Measurements from ENCODE around the gene GRAP.

Gene GRAP

DNA sequence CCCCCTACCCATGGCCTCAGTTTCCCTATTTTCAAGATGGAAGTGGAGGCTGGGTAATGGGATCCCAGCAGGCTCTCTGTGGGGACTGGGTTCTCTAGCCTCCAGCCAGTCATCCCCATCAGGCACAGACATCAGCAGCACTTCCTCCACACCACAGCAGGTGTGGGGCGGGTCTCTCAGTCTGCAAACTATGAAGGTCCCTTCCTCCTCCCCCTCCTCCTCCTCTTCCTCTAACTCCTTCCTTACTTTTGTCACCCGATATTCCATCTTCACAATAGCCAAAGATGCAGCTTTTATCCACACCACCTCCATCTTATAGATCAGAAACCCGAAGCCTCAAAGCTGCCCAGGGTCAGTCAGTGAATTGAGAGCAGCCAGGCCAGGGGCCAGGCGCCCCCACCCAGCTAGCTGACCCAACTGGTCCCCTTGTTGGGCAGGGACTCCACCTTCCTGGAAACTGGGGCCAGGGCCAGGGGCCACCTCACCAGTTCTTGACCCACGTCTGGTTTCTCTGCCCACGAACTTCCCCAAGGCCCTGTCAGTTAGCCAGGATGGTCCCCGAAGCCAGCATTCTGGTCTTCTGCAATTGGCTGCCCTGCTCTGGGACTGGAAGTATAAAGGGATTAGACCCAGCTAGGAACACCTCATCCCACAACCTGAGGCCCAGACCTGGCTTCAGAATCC, 44.7 kb downstream of the GRAP start:
- no peak for FAIRE-seq

DNA sequence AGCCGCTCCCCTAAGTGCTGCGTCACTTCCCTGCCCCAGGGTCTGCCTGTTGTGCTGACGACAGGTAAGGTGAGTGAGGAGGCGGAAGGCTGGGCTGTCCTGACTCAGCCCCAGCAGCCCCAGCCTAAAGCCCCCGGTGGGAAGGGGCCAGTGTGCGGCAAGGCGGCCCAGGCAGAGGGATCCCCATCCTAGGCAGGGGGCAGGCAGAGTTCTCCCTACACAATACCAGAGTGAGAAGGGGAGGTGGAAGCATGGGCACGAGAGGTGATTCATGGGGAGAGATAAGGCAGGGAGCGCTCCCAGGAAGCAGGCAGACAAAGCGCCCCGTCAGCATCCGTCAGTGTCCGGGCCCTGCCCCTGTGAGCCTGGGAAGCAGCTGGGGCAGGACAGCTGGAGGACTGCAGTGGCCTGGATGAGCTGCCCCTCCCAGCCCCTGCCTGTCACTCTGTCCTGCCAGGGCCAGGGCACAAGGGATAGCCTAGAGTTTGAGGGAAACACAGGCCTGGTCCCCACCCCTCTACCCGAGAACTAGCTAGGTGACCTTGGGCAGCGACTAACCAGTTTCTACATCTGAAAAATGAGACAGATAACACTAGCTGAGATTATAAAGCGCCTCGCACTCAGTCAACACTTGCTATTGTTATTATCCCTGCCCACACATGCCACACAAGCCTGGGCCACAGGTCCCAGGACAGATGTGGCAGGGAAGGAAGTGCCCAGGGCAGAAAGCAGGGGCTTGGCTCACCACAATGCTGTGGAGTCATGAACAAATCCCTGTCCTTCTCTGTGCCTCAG, 46.0 kb downstream of the GRAP start:
- no peak for FAIRE-seq

DNA sequence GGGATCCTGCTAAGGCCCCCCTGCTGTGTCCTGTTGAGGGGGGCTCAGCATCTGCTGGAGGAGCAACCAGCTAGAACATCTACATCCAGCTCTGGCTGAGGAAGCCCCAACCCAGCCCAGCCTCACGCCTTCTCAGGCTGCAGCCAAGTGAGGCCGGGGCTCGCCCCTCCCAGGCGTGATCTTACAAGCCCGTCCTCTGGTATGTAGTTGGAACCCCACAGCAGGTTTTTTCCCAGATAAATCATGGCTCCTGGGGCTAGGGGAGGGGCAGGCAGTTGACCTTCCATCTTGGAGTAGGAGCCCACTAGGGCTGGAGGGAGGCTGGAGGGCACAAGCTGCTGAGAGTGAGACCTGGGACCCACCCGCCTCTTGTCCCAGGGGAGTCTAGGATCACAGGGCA, 46.8 kb downstream of the GRAP start:
- FAIRE-seq = no peak

DNA sequence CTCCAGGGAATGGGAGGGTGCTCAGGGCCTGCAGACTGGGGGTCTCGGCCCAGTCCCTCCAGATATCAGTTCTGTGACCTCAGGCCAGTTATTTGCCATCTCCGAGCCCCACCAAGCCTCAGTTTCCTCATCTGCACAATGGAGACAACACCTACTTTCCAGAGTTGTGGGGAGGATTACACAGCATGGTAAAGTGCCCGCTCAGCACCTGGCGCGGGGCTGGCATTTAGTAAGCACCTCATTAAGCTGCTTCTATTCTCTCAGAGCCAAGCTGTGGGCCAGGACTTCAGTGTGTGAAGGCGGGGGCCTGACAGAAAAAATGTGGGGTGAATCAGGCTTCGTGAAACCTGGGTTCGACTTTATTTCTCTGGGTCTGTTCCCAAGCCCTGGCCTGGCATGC, 47.4 kb downstream of the GRAP start:
- no peak for FAIRE-seq

DNA sequence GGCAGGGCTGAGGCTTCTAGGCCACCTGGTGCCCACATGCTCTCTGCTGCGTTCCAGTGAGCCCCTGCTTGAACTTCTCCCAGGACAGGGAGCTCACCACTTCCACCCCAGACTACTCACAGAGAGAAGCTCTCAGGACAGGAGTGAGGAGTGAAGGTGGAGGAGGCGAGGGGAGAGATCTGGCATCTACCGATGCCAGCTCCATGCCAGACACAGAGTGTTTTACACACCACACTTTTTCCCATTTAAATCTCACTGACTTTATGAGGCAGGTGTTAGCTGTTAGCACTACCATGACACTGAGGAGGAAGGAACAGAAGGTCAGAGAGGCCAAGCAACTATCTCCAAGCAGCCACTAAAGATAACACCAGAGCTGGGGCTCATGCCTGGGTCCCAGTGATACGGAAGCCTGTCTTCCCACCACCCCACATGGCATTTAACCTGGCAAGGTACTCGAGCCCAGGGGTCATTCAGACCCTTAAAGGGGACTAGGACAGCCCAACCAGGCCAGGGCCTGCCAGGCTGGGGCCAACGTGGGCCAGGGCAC, 49.0 kb downstream of the GRAP start:
- no peak for FAIRE-seq

GRCh38 chr17:18996458-18996857, 50.3 kb downstream of the GRAP start:
- FAIRE-seq = no peak

GRCh38 chr17:18995220-18995619, 51.5 kb downstream of the GRAP start:
- FAIRE-seq = no peak

DNA sequence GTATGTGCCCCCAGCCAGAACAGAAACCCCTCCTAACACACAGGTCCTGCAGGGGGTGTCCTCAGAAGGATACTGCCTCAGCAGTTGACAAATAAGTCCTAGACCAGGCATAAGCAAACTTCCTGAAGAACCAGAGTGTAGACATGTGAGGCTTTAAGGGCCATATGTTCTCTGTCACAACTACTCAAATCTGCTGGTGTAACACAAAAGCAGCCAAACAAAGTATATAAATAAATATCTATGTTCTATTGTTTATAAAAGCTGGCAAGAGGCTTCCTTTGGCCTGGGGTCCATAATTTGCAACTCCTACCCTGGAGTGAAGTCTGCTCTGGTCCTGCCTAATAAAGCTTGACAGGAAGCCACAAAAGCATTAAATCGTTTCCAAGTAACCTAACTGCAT, 52.1 kb downstream of the GRAP start:
- FAIRE-seq = no peak

DNA sequence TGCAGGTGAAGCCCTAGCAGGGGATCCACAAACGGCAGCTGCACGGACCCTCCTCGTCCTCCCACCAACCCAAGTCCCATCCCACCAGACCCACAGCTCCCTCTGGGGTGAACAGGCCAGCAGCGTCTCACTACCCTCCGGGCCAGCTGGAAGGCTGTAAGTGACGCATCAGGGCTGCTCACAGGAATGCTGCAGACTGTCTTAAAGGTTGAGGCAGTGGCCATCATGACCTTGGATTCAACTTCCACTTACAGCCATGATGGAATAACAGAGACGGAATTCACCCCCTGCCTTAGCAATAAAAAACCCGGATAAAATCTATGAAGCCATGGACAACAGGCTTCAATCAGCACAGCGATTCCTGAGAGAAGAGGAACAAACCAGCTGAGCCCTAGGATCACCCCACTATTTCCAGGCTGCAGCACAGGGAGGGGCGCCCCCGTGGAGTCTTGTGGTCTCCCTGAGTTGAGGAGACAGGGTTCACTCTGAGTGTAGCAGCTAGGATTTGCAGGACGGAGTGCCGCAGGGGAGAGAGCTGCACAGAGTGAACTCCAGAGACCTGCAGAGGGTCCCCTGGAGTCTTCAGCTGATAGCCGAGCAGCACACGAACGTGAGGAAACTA, 52.7 kb downstream of the GRAP start:
- FAIRE-seq = no peak

DNA sequence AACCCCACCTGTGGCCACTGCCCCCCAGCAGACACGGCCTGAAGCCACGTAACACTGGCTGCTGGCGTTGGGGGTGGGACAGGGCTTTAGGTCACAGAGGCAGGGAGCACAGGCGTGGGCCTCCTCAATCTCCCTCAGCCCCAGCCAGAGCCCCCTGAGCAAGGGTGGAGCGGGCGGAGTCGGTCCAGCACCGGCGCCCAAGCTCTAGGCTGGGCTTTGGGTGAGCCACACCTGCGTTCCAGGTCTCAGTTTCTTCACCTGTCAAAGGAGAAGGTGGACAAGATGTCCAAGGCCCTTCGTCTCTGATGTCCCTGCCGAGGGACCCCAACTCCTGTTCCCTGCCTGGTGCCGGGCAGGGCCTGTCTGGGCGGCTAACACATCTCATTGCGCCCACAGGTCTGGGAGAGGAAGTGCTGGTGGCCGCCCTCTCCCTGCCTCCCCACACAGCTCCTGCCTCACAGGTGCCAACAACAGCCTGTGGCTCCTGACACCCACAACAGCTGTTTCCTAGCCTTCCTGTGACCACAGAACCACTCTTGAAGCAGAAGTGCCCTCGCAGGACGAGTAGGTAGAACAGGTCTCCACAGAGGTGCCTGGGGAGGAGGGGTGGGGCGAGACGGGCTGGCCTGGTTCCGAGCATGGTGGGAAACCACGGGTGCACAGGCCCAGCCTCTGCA, 54.2 kb downstream of the GRAP start:
- no peak for FAIRE-seq

GRCh38 chr17:18991531-18992315, 55.0 kb downstream of the GRAP start:
- no peak for FAIRE-seq

GRCh38 chr17:18990331-18990730, 56.4 kb downstream of the GRAP start:
- no peak for FAIRE-seq

- FAIRE-seq = no peak
Measured at GRCh38 chr17:18988546-18989173, 58.1 kb downstream of the GRAP start.

GRCh38 chr17:18987862-18988545, 58.8 kb downstream of the GRAP start:
- FAIRE-seq = no peak

- no peak for FAIRE-seq
Measured at GRCh38 chr17:18987230-18987610, 59.5 kb downstream of the GRAP start.

- FAIRE-seq = no peak
Measured at GRCh38 chr17:18986541-18987229, 60.1 kb downstream of the GRAP start.

DNA sequence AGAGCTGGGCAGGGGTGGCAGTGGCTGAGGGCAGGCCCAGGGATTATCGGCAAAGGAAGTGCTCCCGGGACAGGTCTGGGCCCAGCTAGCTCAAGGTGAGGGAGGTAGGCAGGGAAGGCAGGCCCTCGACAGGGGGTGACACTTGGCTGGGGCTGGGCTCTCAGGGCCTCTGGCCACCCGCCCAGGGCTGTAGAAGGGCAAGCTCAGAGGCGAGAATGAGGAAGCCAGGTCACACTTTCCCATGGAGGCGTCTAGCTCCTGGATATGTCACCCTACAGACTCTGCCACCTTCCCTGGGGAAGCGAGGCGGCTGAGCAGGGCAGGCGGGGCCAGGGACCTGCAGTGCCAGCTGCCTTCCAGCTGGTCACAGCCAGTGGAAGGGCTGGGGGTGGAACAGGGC, 61.3 kb downstream of the GRAP start:
- no peak for FAIRE-seq

DNA sequence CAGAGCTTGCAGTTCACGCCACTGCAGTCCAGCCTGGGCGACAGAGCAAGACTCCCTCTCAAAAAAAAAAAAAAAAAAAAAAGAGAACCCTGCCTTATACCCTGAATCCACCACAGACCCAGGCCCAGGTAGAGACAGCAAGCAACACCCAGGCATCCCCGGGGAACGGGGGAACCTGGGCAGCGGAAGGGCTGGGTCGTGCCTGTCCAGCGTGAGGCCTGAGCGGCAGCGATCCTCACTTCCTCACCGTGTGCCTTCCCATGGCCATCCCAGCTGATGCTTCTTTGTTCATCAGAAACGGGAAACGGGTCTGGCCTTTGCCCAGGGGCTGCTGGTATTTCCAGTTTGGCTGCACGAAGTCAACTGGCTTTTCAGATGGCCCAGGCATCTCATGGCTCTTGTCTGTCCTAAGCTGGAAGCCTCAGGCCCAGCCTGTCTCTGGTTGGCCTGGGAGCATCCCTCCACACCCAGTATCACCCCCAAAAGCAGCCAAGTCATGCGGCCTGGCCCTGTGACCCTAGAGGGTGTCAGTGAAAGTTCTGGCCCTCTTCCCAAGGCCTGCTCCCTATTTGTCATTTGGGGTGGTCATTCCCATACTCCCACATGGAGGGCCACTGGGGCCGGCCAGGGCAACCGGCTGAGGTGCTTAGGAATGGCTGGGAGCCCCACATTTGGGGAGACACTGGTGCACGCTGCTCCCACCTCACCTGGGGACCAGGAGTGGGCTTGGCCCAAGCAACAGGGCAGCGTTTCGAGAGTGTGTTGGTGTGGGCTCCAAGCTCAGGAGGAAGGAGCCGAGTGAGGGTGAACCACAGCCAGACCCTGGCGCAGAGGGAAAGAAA, 62.3 kb downstream of the GRAP start:
- FAIRE-seq = no peak

GRCh38 chr17:18981642-18982424, 64.9 kb downstream of the GRAP start:
- no peak for FAIRE-seq
